ENCODE measurements around the gene STK32B.

DNA sequence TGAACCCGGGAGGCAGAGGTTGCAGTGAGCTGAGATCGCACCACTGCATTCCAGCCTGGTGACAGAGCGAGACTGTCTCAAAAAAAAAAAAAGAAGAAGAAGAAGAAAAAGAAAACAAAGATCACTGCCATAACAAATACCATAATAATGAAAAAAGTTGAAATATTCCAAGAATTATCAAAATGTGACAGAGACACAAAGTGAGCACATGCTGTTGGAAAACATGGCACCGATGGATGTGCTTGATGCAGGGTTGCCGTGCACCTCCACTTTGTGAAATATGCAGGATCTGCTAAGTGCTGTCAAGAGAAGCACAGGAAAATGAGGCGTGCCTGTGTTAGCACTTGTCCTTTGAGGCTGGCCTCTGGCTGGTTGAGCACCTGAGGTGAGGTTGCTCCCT is 133.3 kb downstream of the STK32B start:
- TF ChIP-seq, protein P1, sequence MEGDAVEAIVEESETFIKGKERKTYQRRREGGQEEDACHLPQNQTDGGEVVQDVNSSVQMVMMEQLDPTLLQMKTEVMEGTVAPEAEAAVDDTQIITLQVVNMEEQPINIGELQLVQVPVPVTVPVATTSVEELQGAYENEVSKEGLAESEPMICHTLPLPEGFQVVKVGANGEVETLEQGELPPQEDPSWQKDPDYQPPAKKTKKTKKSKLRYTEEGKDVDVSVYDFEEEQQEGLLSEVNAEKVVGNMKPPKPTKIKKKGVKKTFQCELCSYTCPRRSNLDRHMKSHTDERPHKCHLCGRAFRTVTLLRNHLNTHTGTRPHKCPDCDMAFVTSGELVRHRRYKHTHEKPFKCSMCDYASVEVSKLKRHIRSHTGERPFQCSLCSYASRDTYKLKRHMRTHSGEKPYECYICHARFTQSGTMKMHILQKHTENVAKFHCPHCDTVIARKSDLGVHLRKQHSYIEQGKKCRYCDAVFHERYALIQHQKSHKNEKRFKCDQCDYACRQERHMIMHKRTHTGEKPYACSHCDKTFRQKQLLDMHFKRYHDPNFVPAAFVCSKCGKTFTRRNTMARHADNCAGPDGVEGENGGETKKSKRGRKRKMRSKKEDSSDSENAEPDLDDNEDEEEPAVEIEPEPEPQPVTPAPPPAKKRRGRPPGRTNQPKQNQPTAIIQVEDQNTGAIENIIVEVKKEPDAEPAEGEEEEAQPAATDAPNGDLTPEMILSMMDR (IDR thresholded peaks at IDR 0.05) = no peak
- TF ChIP-seq POLR2AphosphoS5 (IDR thresholded peaks at IDR 0.05; ENCODE audit: low read depth, low read length) = no peak

All from Panc1 (cell line).